ENCODE measurements around the gene ASB3.
"Not testable (repeated sequence)": the region's sequence is repeated elsewhere in the genome, so short reads cannot be mapped to it uniquely, and the experiment has no call there.

Gene ASB3

GRCh38 chr2:53826030-53826410, 39.3 kb upstream of the ASB3 start:
- H3K27me3 ChIP-seq (ENCODE audit: insufficient read depth, low read length, poor library complexity, severe bottlenecking), result no peaks in the 10 kb centered on the region
- H3K4me1 ChIP-seq (ENCODE audit: insufficient read depth, low read length, poor library complexity, severe bottlenecking), result no peaks in the 10 kb centered on the region
- no peak overlapping the region for H3K9ac ChIP-seq (ENCODE audit: low read depth, low read length, poor library complexity, severe bottlenecking)
- TF ChIP-seq EZH2phosphoT487 (IDR thresholded peaks at IDR 0.05; ENCODE audit: borderline replicate concordance) (no peak), CTCF (conservative IDR thresholded peaks at IDR 0.05; ENCODE audit: low read length) (no peak)
- no peaks in the 10 kb centered on the region for H4K20me1 ChIP-seq (ENCODE audit: insufficient read depth, low read length, poor library complexity, severe bottlenecking)
- no peak overlapping the region for H2AFZ ChIP-seq (ENCODE audit: low read length)
- H3K4me3 ChIP-seq (ENCODE audit: low read length, poor library complexity, severe bottlenecking), result no peak overlapping the region
- H3K9me3 ChIP-seq (ENCODE audit: insufficient read depth, low read depth, low read length), result no peaks in the 10 kb centered on the region
- no peaks in the 10 kb centered on the region for H3K79me2 ChIP-seq (ENCODE audit: insufficient read depth, low read length)
- no peaks in the 10 kb centered on the region for H3K36me3 ChIP-seq (ENCODE audit: insufficient read depth, low read length)
- H3F3A ChIP-seq (ENCODE audit: low read depth), result no peaks in the 10 kb centered on the region
- H3K9me2 ChIP-seq (replicated peaks; ENCODE audit: low read depth, low read length), result no peaks in the 10 kb centered on the region
- H3K4me2 ChIP-seq (ENCODE audit: low read depth, low read length, poor library complexity, severe bottlenecking), result no peak overlapping the region

GRCh38 chr2:53823639-53824038, 36.9 kb upstream of the ASB3 start:
- not testable (repeated sequence) for H3F3A ChIP-seq (ENCODE audit: low read depth); H3K79me2 ChIP-seq (ENCODE audit: insufficient read depth, low read length); H3K4me2 ChIP-seq (ENCODE audit: low read depth, low read length, poor library complexity, severe bottlenecking); H3K9me3 ChIP-seq (ENCODE audit: insufficient read depth, low read depth, low read length); H3K4me1 ChIP-seq (ENCODE audit: insufficient read depth, low read length, poor library complexity, severe bottlenecking); H4K20me1 ChIP-seq (ENCODE audit: insufficient read depth, low read length, poor library complexity, severe bottlenecking); H3K27me3 ChIP-seq (ENCODE audit: insufficient read depth, low read length, poor library complexity, severe bottlenecking); H3K9me2 ChIP-seq (replicated peaks; ENCODE audit: low read depth, low read length); H3K4me3 ChIP-seq (ENCODE audit: low read length, poor library complexity, severe bottlenecking); H2AFZ ChIP-seq (ENCODE audit: low read length); H3K9ac ChIP-seq (ENCODE audit: low read depth, low read length, poor library complexity, severe bottlenecking)
- peak; percentile 51 for TF ChIP-seq CTCF (conservative IDR thresholded peaks at IDR 0.05; ENCODE audit: low read length)
- peaks cover 15% of the 10 kb centered on the region; the same call in 1 of the 2 replicates for H3K36me3 ChIP-seq (ENCODE audit: insufficient read depth, low read length)

- Histone ChIP-seq H2AFZ (ENCODE audit: low read length) (no peak overlapping the region), H3K4me3 (ENCODE audit: low read length, poor library complexity, severe bottlenecking) (no peak overlapping the region), H3K4me2 (ENCODE audit: low read depth, low read length, poor library complexity, severe bottlenecking) (no peak overlapping the region), H3K9me3 (ENCODE audit: insufficient read depth, low read depth, low read length) (no peaks in the 10 kb centered on the region), H3K36me3 (ENCODE audit: insufficient read depth, low read length) (peaks cover 29% of the 10 kb centered on the region; the same call in 1 of the 2 replicates), H3K9me2 (replicated peaks; ENCODE audit: low read depth, low read length) (no peaks in the 10 kb centered on the region), H3K4me1 (ENCODE audit: insufficient read depth, low read length, poor library complexity, severe bottlenecking) (no peaks in the 10 kb centered on the region), H3K27me3 (ENCODE audit: insufficient read depth, low read length, poor library complexity, severe bottlenecking) (no peaks in the 10 kb centered on the region), H3K79me2 (ENCODE audit: insufficient read depth, low read length) (no peaks in the 10 kb centered on the region), H3K9ac (ENCODE audit: low read depth, low read length, poor library complexity, severe bottlenecking) (no peak overlapping the region), H3F3A (ENCODE audit: low read depth) (no peaks in the 10 kb centered on the region), H4K20me1 (ENCODE audit: insufficient read depth, low read length, poor library complexity, severe bottlenecking) (no peaks in the 10 kb centered on the region)
- TF ChIP-seq EZH2phosphoT487 (IDR thresholded peaks at IDR 0.05; ENCODE audit: borderline replicate concordance) (no peak), CTCF (conservative IDR thresholded peaks at IDR 0.05; ENCODE audit: low read length) (no peak)
These were observed 35.1 kb upstream of the ASB3 start for GRCh38 chr2:53821810-53822209.
